Astrocyte (in vitro differentiated cells and primary cell): Measurements from ENCODE around the gene MEGF6.

Experiments
- EZH2 ChIP-seq: IDR thresholded peaks from 2 replicates; pipeline ENCODE4 v1.6.1; 2012; ENCODE audit warnings: mild to moderate bottlenecking, low read length, inconsistent platforms; ENCODE audit not compliant: insufficient read depth
- TF ChIP-seq, protein P1 (sequence below): IDR thresholded peaks from 2 replicates; pipeline ENCODE4 v1.5.1; 2011; ENCODE audit warnings: low read depth, mild to moderate bottlenecking, inconsistent platforms, low read length, moderate library complexity; ENCODE audit not compliant: insufficient read depth

DNA sequence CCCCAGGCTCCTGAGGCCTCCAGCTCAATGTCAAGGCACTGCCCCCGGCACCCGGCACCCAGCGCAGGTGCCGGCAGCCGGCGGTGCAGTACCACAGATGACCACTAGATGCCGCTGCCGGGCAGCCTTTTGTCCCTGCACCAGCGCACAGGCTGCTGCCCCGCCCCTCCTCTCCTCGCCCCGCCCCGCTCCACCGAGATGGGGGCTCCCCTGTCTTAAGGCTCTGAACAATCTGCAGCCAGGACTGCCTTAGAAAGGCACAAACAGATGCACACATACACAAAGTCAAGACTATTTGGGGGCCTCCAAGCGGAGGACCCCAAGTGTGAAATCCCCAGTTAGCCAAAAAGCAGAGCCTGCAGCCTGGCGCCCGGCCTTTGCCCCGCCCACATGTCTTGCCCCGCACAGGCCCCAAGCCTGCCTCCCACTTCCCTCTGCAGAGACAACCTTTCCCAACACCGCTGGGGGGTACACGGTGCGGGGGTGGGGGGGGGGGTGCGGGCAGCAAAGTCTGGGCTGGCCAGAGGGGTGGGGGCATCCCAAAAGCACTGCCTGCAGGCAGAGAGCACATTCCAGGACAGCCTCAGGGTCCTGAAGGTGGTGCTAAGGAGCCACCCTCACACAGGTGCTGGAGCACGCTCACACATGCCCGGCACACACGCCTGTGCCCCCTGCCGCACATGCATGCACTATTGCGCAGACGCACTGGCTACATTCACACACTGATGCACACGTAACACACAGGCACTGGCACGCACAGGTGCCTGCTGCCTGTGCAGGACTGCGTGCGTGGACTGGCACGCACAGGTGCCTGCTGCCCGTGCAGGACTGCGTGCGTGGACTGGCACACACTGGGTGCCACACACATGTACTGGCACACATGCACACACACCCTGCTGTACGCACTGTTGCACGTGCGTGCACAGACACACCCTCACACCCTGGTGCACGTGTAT lies 119.7 kb downstream of the MEGF6 start:
- TF ChIP-seq, protein P1, sequence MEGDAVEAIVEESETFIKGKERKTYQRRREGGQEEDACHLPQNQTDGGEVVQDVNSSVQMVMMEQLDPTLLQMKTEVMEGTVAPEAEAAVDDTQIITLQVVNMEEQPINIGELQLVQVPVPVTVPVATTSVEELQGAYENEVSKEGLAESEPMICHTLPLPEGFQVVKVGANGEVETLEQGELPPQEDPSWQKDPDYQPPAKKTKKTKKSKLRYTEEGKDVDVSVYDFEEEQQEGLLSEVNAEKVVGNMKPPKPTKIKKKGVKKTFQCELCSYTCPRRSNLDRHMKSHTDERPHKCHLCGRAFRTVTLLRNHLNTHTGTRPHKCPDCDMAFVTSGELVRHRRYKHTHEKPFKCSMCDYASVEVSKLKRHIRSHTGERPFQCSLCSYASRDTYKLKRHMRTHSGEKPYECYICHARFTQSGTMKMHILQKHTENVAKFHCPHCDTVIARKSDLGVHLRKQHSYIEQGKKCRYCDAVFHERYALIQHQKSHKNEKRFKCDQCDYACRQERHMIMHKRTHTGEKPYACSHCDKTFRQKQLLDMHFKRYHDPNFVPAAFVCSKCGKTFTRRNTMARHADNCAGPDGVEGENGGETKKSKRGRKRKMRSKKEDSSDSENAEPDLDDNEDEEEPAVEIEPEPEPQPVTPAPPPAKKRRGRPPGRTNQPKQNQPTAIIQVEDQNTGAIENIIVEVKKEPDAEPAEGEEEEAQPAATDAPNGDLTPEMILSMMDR: peak; percentile 64
- TF ChIP-seq EZH2: no peak
